NCI-H187 treated with DMSO at 0.1 percent for 48 hours (cell line): ENCODE data around the gene TMTC4.
"Not testable (repeated sequence)": the region's sequence is repeated elsewhere in the genome, so short reads cannot be mapped to it uniquely, and the experiment has no call there.

Experiments
- DNase-seq: peaks from one replicate; lab custom pipeline; 2025; lab: John Stamatoyannopoulos, UW

Gene TMTC4

DNA sequence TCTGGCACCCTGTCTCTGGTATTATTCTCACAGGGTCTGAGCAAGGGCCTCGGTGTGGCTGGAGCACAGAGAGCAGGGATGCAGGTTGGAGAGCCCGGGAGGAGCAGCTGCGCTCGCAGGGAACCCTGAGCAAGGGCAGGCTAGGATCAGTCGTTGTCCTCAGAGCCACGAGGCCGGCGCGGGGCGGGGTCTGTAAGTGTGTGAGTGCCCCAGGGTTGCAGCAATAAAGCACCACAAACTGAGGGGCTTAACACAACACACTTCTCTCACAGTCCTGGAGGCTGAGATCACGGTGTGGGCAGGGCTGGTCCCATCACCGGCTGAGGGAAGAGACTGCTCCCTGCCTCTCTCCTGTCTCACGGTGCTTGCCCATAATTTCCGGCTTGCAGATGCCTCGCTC, 47.5 kb downstream of the TMTC4 start:
- DNase-seq = no peak

- no peak for DNase-seq
Measured at GRCh38 chr13:100625447-100625846, 49.1 kb downstream of the TMTC4 start.

DNA sequence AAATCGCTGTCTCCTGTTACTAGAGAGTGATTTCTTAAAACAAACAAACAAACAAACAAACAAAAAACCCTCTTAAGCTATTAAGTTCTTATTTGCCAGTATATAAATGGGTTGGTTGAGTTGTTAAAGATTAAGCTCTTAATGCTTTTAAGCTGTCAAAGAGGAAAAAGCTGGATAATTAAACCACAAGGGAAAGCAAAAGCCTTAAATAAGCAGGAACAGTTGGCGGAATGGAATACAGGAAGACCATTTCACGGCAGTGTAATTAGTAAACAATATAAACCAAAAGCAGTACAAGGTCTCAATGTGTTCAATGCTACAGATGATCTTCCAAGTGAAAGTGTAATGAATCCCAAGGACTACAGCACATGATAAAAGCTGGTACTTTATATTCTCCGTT, 53.8 kb downstream of the TMTC4 start:
- DNase-seq = no peak

DNA sequence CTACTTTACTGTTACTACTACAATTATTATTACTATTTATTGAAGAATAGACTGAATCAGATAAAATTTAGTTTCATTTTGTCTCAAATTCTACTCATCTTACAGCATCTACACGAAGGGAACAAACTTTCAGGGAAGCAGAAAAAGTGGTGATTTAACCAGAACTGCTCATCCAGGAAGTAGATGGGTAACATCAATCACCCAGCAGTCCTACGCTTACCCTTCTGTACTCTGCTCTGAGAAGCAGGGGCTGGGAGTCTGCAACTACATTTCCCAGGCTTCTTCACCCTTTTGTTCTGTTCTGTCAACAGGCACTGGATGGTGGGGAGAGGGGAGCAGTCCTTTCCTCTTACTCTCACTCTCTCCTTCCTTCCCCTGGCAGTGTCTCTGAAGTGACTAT, 54.7 kb downstream of the TMTC4 start:
- DNase-seq = no peak

DNA sequence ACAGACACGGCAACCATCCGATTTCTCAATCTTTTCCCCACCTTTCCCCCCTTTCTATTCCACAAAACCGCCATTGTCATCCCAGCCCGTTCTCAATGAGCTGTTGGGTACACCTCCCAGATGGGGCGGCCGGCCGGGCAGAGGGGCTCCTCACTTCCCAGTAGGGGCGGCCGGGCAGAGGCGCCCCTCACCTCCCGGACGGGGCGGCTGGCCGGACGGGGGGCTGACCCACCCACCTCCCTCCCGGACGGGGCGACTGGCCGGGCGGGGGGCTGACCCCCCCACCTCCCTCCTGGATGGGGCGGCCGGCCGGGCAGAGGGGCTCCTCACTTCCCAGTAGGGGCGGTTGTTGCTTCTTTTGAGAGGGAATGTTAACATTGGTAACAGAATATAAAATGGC, 55.7 kb downstream of the TMTC4 start:
- DNase-seq = not testable (repeated sequence)

- no peak for DNase-seq
Measured at GRCh38 chr13:100613031-100613430, 61.6 kb downstream of the TMTC4 start.

- no peak for DNase-seq
Measured at GRCh38 chr13:100611678-100612492, 62.7 kb downstream of the TMTC4 start.

DNA sequence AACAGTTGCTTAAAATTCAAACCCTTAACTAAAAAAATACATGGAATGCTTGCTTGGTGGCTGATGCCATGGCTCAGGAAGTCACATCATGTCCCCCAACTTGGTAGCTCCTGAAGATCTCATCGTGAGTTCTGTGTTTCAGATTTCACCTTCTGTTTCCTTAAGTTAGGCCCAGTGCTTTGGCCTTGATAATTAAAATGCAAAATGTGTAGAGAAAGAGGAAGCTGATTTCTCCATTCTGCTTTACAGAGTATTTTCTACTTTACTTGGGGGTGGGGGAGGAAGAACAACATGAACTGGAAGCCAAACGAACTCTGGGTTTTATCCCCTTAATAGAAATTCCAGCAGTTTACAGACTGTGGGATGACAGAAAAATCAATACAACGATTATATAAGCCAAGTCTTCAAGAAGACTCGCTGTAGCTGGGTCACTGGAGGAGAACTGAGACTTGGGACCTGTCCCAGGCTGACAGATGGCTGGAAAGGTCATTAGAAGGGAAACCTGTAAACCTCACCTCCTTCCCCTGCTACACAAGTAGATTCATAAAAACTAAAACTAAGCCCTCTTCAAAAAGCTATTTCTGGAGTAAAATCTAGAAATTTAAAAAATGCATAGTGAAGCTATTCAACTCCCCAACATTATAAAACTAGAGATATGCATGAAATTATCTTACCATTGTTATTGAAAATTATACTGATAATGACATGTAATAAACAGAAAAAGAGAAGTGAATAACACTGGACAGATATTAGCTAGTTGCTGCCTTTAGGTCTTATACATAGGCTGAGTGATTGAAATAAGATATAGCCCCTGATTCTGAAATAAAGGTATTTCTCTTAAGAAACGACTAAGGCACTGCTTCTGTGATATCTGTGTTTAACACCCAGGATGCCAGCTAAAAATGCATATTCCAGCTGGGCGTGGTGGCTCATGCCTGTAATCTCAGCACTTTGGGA, 63.9 kb downstream of the TMTC4 start:
- DNase-seq = no peak

DNA sequence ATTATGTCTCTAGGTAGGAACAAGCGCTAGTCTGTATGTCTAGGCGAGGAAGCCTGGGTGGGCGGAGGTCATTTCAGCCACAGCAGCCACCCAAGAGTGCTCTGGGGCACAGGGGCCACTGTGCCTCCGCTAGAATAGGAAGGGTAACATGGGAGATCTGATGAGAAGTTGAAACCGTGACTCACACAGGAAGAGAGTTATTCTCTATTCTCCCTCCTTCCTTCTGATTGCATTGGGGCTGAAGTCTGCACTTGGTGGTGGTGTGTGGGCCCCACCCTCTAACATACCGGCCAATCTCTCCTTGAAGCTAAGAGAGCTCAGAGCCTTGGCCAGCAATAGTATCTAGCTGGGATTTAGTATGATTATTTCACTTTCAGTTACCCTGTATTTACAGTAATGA, 65.7 kb downstream of the TMTC4 start:
- no peak for DNase-seq

- DNase-seq = no peak
Measured at GRCh38 chr13:100608489-100608888, 66.1 kb downstream of the TMTC4 start.

GRCh38 chr13:100604918-100605710, 69.5 kb downstream of the TMTC4 start:
- DNase-seq = no peak

DNA sequence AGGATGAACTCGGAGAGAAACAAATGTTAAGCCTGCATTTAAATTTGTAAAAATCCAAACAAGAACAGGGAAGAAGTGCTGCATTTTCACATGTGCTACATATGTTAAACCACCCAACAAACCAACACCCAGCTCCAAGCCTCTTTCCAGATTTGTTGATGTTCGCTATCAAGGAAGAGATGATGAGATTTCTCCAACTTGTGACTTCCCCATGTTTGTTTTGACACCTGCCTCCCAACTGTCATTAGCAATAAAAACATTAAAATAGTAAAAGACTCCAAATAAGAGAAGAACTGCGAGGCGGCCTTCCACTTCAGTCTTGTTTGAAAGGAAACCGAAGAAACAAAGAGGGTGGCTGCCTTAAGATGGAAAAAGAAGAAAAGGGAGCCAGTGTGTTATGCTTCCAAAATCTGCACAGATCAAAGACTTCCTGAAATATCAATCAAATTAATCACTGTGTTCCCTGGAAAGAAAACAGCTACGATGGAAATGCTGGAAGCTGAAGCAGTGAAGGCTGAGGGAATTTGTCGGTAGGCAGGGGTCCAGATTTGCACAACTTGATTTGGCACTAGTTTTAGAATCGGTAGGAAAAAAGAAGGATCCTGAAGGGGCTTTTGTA, 72.0 kb downstream of the TMTC4 start:
- no peak for DNase-seq

- no peak for DNase-seq
Measured at GRCh38 chr13:100601716-100602115, 72.9 kb downstream of the TMTC4 start.

DNA sequence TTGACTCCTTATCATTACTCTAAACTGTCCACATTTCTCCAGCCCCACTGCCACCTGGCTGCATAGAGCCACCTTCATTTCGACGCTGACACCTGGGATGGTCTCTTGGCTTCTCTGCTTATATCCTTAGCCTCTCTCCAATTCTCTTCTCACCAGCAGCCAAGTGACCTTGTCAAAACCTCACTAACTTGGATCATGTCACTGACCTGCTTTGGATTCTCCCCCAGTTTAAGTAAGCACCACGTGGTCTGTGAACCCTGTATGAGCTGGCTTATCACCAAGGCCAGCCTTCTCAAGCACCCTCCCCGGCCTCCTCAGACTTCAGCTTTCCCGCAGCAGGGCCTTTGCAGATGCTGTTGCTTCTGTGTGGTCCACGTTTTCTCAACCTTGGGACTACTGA, 73.7 kb downstream of the TMTC4 start:
- no peak for DNase-seq

DNA sequence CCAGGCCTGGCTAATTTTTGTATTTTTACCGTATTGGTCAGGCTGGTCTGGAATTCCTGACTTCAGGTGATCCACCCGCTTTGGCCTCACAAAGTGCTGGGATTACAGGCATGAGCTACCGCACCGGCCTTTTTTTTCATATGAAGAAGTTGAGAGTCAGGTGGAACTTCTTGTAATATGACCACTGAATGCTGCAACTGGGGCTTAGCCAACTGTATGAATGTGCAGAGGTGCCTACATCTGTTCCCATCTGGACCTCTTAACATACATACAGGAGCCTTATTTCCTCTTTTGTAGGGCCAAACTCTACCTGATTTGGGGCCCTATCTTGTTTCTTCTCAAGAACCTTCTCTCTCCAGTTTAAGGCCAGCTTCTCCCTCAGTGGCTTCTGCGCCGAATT, 74.1 kb downstream of the TMTC4 start:
- no peak for DNase-seq

DNA sequence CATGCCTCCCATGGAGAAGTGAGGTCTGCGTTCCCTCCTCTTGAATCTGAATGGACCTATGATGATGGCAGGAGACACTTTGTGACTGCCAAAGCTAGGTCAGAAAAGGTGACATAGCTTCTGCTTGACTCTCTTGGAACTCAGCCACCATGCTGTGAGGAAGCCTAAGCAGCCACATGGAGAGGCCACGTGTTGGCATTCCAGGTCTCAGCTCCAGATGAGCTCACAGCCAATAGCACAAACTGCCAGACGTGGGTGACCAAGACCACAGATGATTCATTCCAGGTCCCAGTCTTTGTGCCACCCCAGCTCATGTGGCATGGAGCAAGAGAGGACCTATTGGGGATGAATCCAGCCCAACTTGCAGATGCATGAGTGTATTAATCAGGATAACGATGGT, 77.3 kb downstream of the TMTC4 start:
- no peak for DNase-seq

DNA sequence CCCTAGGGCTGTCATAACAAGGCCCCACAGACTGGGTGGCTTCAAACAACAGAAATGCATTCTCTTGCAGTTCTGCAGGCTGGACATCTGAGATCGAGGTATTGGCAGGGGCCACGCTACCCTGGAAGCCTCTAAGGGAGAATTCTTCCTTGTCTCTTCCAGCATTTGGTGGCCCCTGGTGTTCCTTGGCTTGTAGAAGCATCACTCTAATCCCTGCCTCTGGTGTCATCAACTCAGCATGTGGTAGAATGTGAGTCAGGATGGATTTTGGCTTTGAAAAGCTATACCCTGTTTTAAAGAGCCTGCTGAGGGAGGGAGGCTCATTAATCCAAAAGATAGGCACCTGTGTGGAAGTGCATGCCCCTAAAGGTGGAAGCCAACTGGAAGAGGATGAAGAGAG, 78.1 kb downstream of the TMTC4 start:
- no peak for DNase-seq

- DNase-seq = no peak
Measured at GRCh38 chr13:100594731-100595130, 79.9 kb downstream of the TMTC4 start.

GRCh38 chr13:100594255-100594654, 80.3 kb downstream of the TMTC4 start:
- no peak for DNase-seq

DNA sequence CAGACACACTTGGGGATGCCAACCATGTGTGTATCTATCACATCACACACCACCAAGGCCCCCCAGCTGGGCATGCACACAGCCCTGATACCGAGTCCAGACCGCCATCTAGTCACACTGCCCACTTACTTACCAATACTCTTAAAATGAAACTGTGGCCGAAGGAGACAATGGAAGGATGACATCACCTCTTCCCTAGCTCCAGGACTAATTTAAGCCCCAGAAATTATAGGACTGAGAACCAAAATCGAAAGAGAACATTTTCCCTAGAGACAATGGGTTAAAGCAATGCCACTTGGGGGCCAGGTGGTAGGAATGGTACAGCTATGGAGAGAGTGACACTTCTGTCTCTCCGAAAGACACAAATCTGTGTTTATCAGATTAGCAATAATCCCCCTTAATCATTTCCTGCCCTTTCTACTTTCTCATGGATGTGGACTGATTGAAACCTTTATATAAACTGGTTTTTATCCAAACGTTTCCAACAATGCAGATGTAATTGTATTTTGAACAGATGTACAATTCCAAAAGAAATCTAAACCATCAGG, 85.3 kb downstream of the TMTC4 start:
- DNase-seq = no peak

DNA sequence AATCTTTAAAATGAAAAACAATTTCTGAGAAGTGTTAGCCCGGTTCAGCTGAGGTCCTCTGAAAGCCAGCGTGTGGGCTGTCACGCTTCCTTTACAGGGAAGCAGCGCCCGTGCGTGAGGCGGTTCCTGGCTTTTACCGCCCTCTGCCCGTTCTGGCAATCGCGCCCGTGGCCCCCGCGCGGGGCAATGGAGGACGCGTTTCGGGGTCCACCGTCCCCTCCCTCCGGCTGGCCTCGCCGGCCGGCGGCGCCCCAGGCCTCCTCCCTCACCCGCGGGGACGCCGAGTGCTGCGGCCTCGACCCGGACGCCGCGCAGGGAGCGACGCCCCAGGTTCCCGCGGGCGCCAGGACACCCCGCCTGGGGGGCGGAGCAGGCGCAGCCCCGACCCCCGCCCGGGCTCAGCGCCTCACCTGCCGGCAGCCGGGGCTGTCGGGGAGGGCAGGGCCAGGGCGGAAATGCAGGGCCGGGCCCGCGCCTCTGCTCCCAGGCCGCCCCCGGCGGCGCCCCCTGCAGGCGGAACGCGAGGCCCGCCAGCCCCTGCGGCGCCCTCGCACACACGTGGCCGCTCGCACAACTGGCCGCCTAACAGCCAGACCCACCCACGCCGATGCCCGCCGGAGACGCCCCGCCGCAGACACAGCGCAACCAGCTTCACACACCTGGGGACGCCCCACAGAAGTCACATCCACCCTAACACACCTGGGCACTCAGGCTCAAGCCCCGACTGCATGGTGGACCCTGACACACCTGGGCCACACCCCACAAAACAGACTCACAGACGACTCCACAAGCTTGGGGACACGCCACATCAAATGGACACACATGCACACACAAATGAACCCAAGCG, 86.0 kb downstream of the TMTC4 start, which contains the start of gene GGACT:
Gene GGACT, minus strand, starts transcription at position 459 of the 847 bp plus-strand sequence. CDS start 56,198 bp downstream, outside the sequence.
- no peak for DNase-seq
